ENCODE data around the gene ARL3. TPM values are rescaled to one million over a fixed set of nuclear protein-coding genes. Genes with fewer than 3 reads are reported as not detected.

Gene ARL3
- total RNA-seq, 3 donors from 2014 or later: 2.4 to 11.2 (median 4.4) TPM

- DNase-seq (peak; percentile 86 to 93 (median 87)), ATAC-seq (peak; percentile 39)
- peak overlapping the region; percentile 77 for H3K4me3 ChIP-seq
- peaks cover 3% of the 10 kb centered on the region for H3K36me3 ChIP-seq (ENCODE audit: low read depth)
- H3K9me3 ChIP-seq: no peaks in the 10 kb centered on the region
- peaks cover 47% of the 10 kb centered on the region for H3K4me1 ChIP-seq (ENCODE audit: low read depth)
- intact Hi-C loops (cut with DNase I, micrococcal nuclease): no loop called here
- TF ChIP-seq CTCF (IDR thresholded peaks at IDR 0.05): no peak
Measured at GRCh38 chr10:102645741-102646609, 68.2 kb downstream of the ARL3 start.

- ATAC-seq (peak; percentile 23), DNase-seq (peak; percentile 79 to 87 (median 85))
- intact Hi-C loops (cut with DNase I, micrococcal nuclease): no loop called here
- peak overlapping the region; percentile 77 for H3K4me3 ChIP-seq
- TF ChIP-seq CTCF (IDR thresholded peaks at IDR 0.05): no peak
- peaks cover 41% of the 10 kb centered on the region for H3K4me1 ChIP-seq (ENCODE audit: low read depth)
- peaks cover 3% of the 10 kb centered on the region for H3K36me3 ChIP-seq (ENCODE audit: low read depth)
- H3K9me3 ChIP-seq: no peaks in the 10 kb centered on the region
Measured at GRCh38 chr10:102645388-102645740, 68.8 kb downstream of the ARL3 start.

DNA sequence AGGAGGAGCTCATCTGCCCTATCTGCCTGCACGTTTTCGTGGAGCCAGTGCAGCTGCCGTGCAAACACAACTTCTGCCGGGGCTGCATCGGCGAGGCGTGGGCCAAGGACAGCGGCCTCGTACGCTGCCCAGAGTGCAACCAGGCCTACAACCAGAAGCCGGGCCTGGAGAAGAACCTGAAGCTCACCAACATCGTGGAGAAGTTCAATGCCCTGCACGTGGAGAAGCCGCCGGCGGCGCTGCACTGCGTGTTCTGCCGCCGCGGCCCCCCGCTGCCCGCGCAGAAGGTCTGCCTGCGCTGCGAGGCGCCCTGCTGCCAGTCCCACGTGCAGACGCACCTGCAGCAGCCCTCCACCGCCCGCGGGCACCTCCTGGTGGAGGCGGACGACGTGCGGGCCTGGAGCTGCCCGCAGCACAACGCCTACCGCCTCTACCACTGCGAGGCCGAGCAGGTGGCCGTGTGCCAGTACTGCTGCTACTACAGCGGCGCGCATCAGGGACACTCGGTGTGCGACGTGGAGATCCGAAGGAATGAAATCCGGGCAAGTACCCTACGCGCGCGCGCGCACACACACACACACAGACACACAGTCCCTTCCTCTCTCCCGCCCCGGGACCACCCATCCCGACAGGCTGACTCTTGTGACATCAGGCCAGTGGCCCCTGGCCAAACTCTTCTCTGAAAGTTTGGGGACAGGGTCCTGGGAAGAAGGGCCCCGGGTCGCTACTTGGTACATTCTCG lies 69.4 kb downstream of the ARL3 start:
- Histone ChIP-seq H3K4me1 (ENCODE audit: low read depth) (peaks cover 36% of the 10 kb centered on the region), H3K4me3 (peak overlapping the region; percentile 77), H3K9me3 (no peaks in the 10 kb centered on the region), H3K36me3 (ENCODE audit: low read depth) (peaks cover 3% of the 10 kb centered on the region)
- TF ChIP-seq CTCF (IDR thresholded peaks at IDR 0.05): peak; percentile 73
- intact Hi-C loops (cut with DNase I, micrococcal nuclease): no loop called here
- ATAC-seq (peak; percentile 57), DNase-seq (peak; percentile 85 to 92 (median 92))

DNA sequence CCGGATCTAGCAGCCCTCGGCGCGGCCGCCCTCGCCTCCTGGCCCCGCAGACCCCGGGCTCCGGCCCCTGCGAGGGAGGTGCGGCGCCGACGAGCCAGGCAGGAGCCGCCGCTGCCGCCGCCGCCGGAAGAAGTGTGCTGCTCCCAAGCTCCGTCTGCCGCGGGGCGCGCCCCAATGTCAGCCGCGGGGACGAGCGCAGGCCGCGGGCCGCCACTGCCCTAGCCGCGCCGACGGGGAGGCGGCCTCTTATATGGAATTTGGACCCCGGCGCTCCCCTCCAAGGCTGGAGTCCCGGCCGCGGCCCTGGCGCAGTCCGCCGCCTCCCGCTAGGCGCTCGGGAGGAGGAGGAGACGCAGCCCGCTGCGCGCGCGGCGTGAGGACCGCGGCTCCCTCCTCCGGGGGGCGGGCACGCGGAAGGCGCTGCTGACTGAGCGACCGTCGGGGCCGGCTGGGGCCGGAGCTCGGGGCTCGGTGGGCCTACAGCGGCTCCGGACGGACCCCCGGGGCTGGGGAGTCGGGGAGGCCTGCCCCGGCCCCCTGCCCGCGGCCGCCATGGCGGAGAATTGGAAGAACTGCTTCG lies 70.0 kb downstream of the ARL3 start, which contains the start of gene TRIM8:
TSS of gene TRIM8 (plus strand) at position 414 of the 580 bp plus-strand sequence. CDS start at position 553, 139 bp downstream.
- no peak for TF ChIP-seq CTCF (IDR thresholded peaks at IDR 0.05)
- ATAC-seq: peak; percentile 24
- Histone ChIP-seq H3K36me3 (ENCODE audit: low read depth) (peaks cover 3% of the 10 kb centered on the region), H3K4me1 (ENCODE audit: low read depth) (peaks cover 29% of the 10 kb centered on the region), H3K9me3 (no peaks in the 10 kb centered on the region), H3K4me3 (peak within 1 kb of the TSS; percentile 77)
- intact Hi-C loops (cut with DNase I, micrococcal nuclease): no loop called here
- peak in 2 of 3 donors; percentile 68 to 82 for DNase-seq

GRCh38 chr10:102643336-102644065 lies 70.7 kb downstream of the ARL3 start:
- ATAC-seq: peak; percentile 1
- intact Hi-C loops (cut with DNase I, micrococcal nuclease): no loop called here
- no peak for TF ChIP-seq CTCF (IDR thresholded peaks at IDR 0.05)

More at GRCh38 chr10:102643336-102644065, 70.7 kb downstream of the ARL3 start:
- Histone ChIP-seq H3K4me3 (peak overlapping the region; percentile 77), H3K9me3 (no peaks in the 10 kb centered on the region), H3K36me3 (ENCODE audit: low read depth) (peaks cover 3% of the 10 kb centered on the region), H3K4me1 (ENCODE audit: low read depth) (peaks cover 23% of the 10 kb centered on the region)
- peak; percentile 71 to 82 (median 78) for DNase-seq

Data from mucosa of descending colon (tissue), 3 donors.